Activated B cell treated with CpG ODN at 0.5 μM for 24 hours (primary cell): ENCODE results near the gene CIBAR2. TPM values are rescaled to one million over a fixed set of nuclear protein-coding genes. Genes with fewer than 3 reads are reported as not detected.
A peak's percentile ranks its signal among the peaks of the same experiment; 100 is the strongest.
"Not testable (repeated sequence)": the region's sequence is repeated elsewhere in the genome, so short reads cannot be mapped to it uniquely, and the experiment has no call there.

Experiments used
- ATAC-seq: fragments of 200-7000 bp; cut with Tn5 transposase; one replicate; pipeline ENCODE4 v1.10.0; 2021; ENCODE audit warnings: low read depth, mild to moderate bottlenecking, moderate library complexity
- CTCF ChIA-PET: fragments of 350-600 bp; sonication (Branson Sonifier 250); formaldehyde crosslinking; loops from one replicate; lab custom pipeline; 2021; ENCODE audit warnings: antibody characterized with exemption; lab: Charles Lee
- POLR2A ChIA-PET: fragments of 350-600 bp; sonication (Branson Sonifier 250); formaldehyde crosslinking; loops from one replicate; lab custom pipeline; 2021; ENCODE audit warnings: antibody characterized with exemption; lab: Charles Lee
- DNase-seq: peaks from one replicate; pipeline ENCODE4 v3.0.0; 2022
- H3K27ac Mint-ChIP-seq: one replicate; pipeline ENCODE4 v1.8.0; 2020; ENCODE audit warnings: mixed read lengths
- H3K27me3 Mint-ChIP-seq: one replicate; pipeline ENCODE4 v1.8.0; 2021; ENCODE audit warnings: mixed read lengths
- H3K36me3 Mint-ChIP-seq: one replicate; pipeline ENCODE4 v1.8.0; 2021; ENCODE audit warnings: low read depth, mixed read lengths
- H3K4me1 Mint-ChIP-seq: one replicate; pipeline ENCODE4 v1.8.0; 2021; ENCODE audit warnings: mixed read lengths
- H3K4me3 Mint-ChIP-seq: one replicate; pipeline ENCODE4 v1.8.0; 2020; ENCODE audit warnings: mild to moderate bottlenecking, mixed read lengths
- H3K9me3 Mint-ChIP-seq: one replicate; pipeline ENCODE4 v1.8.0; 2020; ENCODE audit warnings: mixed read lengths
- intact Hi-C: fragments of 100-400 bp; cut with micrococcal nuclease; formaldehyde crosslinking; loops from one replicate; pipeline ENCODE4 v1.15.1; 2024
- total RNA-seq: library from RNA; stranded (reverse); gene quantifications from 2 replicates; pipeline ENCODE4 v1.2.3, GENCODE V29; 2022
- TF ChIP-seq, protein P1 (sequence below): fragments of 200-600 bp; IDR thresholded peaks from one replicate; pipeline ENCODE4 v1.8.0; 2022; ENCODE audit warnings: antibody characterized with exemption, mild to moderate bottlenecking

The CIBAR2 gene
- total RNA-seq, 1 donor from 2014 or later = not detected

DNA sequence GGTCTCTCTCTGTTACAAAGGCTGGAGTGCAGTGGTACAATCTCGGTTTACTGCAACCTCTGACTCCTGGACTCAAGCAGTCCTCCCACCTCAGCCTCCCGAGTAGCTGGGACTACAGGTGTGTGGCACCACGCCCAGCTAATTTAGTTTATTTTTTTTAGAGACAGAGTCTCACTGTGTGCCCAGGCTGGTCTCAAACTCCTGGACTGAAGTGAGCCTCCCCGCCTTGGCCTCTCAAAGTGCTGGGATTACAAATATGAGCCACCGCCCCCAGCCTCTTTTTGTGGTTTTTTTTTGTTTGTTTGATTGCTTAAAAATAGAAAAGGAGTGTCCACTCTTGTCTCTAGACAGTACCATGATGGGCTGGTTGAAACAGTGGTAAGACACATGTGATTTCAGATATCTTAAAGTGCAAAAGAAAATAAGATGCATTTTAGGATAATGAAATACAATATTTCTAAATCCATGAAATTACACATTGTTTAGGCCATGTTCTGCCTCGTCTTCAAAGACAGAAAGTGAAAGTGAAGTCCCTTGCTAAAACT is 57.3 kb downstream of the CIBAR2 start:
- H3K27ac Mint-ChIP-seq = peak overlapping the region; percentile 84
- no peaks in the 10 kb centered on the region for H3K9me3 Mint-ChIP-seq
- ChIA-PET CTCF (no interaction called here), POLR2A (interaction anchor here (1.7 to 2.2 kb wide), 2 partner anchors 28 to 44 kb away, joined by 4 to 5 read pairs; partner anchors contain the start of genes KIAA0513 and ZDHHC7)
- peak overlapping the region; percentile 78 for H3K4me3 Mint-ChIP-seq
- H3K36me3 Mint-ChIP-seq = no peaks in the 10 kb centered on the region
- ATAC-seq = no peak
- peaks cover 38% of the 10 kb centered on the region for H3K4me1 Mint-ChIP-seq
- TF ChIP-seq, protein P1, sequence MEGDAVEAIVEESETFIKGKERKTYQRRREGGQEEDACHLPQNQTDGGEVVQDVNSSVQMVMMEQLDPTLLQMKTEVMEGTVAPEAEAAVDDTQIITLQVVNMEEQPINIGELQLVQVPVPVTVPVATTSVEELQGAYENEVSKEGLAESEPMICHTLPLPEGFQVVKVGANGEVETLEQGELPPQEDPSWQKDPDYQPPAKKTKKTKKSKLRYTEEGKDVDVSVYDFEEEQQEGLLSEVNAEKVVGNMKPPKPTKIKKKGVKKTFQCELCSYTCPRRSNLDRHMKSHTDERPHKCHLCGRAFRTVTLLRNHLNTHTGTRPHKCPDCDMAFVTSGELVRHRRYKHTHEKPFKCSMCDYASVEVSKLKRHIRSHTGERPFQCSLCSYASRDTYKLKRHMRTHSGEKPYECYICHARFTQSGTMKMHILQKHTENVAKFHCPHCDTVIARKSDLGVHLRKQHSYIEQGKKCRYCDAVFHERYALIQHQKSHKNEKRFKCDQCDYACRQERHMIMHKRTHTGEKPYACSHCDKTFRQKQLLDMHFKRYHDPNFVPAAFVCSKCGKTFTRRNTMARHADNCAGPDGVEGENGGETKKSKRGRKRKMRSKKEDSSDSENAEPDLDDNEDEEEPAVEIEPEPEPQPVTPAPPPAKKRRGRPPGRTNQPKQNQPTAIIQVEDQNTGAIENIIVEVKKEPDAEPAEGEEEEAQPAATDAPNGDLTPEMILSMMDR = no peak
- intact Hi-C loops = loop anchor here (2.0 kb wide), 1 partner anchor 26 kb away; no protein-coding TSS in a partner anchor
- DNase-seq = no peak
- peaks cover 10% of the 10 kb centered on the region for H3K27me3 Mint-ChIP-seq

DNA sequence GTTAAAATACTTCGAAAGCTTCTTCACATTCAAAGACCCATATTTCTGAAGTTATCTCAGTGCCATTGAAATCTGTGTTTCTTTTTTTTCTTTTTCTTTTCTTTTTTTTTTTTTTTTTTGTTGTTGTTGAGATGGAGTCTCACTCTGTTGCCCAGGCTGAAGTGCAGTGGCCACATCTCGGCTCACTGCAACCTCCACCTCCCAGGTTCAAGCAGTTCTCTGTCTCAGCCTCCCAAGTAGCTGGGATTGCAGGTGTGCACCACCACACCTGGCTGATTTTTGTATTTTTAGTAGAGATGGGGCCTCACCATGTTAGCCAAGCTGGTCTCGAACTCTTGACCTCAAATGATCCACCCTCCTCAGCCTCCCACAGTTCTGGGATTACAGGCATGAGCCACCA is 58.0 kb downstream of the CIBAR2 start:
- Mint-ChIP-seq H3K27me3 (peaks cover 14% of the 10 kb centered on the region), H3K4me1 (peaks cover 38% of the 10 kb centered on the region)
- ChIA-PET POLR2A (interaction anchor here (1.7 kb wide), 1 partner anchor 43 kb away, joined by 4 read pairs; the partner anchor contains the start of gene ZDHHC7), CTCF (interaction anchor here (0.7 kb wide), 1 partner anchor 12 kb away, joined by 3 read pairs; no protein-coding TSS in a partner anchor)
- intact Hi-C loops = loop anchor here (2.0 kb wide), 1 partner anchor 26 kb away; no protein-coding TSS in a partner anchor
- H3K9me3 Mint-ChIP-seq, DNase-seq, H3K4me3 Mint-ChIP-seq, H3K36me3 Mint-ChIP-seq, H3K27ac Mint-ChIP-seq, ATAC-seq: not testable (repeated sequence)

DNA sequence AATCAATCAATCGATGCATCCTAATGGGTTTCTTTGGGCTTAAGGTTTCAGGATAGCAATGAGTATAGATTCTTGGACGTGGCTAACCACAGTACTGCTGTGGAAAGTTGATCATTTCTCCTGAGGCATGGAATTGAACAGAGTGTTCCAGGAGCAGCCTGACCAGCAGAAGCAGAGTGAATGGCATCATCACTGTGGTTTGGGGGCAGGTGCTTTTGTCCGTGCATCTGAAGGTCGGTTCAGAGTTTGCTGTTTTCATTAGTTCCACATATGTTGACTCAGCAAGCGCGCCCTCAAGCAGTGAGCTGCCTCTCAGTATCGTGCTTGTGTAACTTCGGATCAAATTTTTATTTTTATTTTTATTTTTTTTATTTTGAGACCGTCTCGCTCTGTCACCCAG is 59.7 kb downstream of the CIBAR2 start:
- ChIA-PET POLR2A (no interaction called here), CTCF (no interaction called here)
- Mint-ChIP-seq H3K4me3 (no peak overlapping the region), H3K9me3 (no peaks in the 10 kb centered on the region), H3K27me3 (peaks cover 27% of the 10 kb centered on the region), H3K27ac (no peak overlapping the region), H3K36me3 (no peaks in the 10 kb centered on the region), H3K4me1 (peaks cover 28% of the 10 kb centered on the region)
- ATAC-seq (no peak), DNase-seq (no peak)
- intact Hi-C loops = no loop called here
- TF ChIP-seq, protein P1 = no peak

DNA sequence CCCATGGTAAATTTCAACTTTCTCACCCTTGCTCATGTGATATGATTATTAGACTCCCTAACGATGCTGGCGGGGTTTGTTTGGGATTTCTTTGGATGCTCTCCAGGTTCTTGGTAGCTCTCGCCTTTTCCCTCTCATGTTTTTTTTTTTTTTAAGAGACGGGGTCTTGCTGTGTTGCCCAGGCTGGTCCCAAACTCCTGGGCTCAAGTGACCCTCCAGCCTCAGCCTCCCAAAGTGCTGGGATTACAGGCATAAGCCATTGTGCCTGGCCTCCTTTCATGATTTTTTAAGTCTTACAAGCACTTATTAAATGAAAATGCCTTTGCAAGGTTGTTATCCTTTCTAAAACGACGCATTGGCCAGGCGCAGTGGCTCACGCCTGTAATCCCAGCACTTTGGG is 60.6 kb downstream of the CIBAR2 start:
- H3K36me3 Mint-ChIP-seq = no peaks in the 10 kb centered on the region
- TF ChIP-seq, protein P1 = no peak
- H3K4me3 Mint-ChIP-seq = no peak overlapping the region
- ATAC-seq = no peak
- DNase-seq = no peak
- H3K4me1 Mint-ChIP-seq = peaks cover 19% of the 10 kb centered on the region
- no peak overlapping the region for H3K27ac Mint-ChIP-seq
- POLR2A ChIA-PET = no interaction called here
- intact Hi-C loops = no loop called here
- no peaks in the 10 kb centered on the region for H3K9me3 Mint-ChIP-seq
- CTCF ChIA-PET = no interaction called here
- H3K27me3 Mint-ChIP-seq = peaks cover 27% of the 10 kb centered on the region

DNA sequence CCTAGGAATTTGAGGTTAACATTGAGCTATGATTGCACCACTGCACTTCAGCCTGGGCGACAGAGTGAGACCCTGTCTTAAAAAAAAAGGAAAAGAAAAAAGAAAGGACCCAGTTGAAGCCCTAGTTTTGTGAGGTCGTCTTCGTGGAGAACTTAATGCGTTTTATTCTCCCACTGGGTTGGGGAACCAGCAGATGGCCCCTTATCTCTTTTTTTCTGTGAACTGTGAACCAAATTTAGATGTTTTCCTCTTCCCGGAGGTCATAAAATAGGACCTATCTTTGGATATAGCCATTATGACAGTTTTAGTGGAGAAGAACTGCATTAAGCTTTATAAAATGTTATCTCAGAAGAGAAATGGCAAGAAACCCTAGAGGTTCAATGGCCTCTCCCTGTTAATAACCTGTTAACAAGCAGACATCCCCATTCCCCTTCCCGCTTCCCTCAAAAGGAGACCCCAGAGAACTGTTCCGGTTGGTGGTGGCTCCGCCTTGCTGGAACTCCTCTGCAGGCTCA is 61.1 kb downstream of the CIBAR2 start:
- CTCF ChIA-PET = interaction anchor here (0.7 kb wide), 1 partner anchor 80 kb away, joined by 3 read pairs; no protein-coding TSS in a partner anchor
- Mint-ChIP-seq H3K27me3 (peaks cover 28% of the 10 kb centered on the region), H3K27ac (no peak overlapping the region), H3K36me3 (no peaks in the 10 kb centered on the region), H3K4me1 (peaks cover 14% of the 10 kb centered on the region), H3K9me3 (no peaks in the 10 kb centered on the region), H3K4me3 (no peak overlapping the region)
- POLR2A ChIA-PET = no interaction called here
- DNase-seq (no peak), ATAC-seq (no peak)
- TF ChIP-seq, protein P1 = no peak
- intact Hi-C loops = no loop called here
